GM12891 (cell line): ENCODE results near the gene RIMBP2.

Experiments
- DNase-seq: peaks from one replicate; pipeline ENCODE4 v3.0.0; 2011; ENCODE audit warnings: low spot score; ENCODE audit not compliant: insufficient read length
- FAIRE-seq: peaks from 2 replicates; lab custom pipeline; 2011; peaks lifted over from hg19 to GRCh38; lab: Jason Lieb, UNC
- PAX5 ChIP-seq: IDR thresholded peaks from 2 replicates; pipeline ENCODE4 v1.6.1; 2011; ENCODE audit warnings: low read length, moderate library complexity, mild to moderate bottlenecking; ENCODE audit not compliant: insufficient read depth, severe bottlenecking
- POLR2A ChIP-seq: IDR thresholded peaks from 2 replicates; pipeline ENCODE4 v1.6.1; 2011; ENCODE audit warnings: low read depth, low read length, control low read depth
- POLR2AphosphoS5 ChIP-seq: IDR thresholded peaks from 2 replicates; pipeline ENCODE4 v1.6.1; 2011; ENCODE audit warnings: low read depth, low read length, control low read depth
- POU2F2 ChIP-seq: IDR thresholded peaks from 2 replicates; pipeline ENCODE4 v1.6.1; 2011; ENCODE audit warnings: low read depth, mild to moderate bottlenecking, control low read depth, low read length, moderate library complexity
- SPI1 ChIP-seq: IDR thresholded peaks from 2 replicates; pipeline ENCODE4 v1.6.1; 2011; ENCODE audit warnings: low read depth, low read length, control low read depth
- TAF1 ChIP-seq: IDR thresholded peaks from 2 replicates; pipeline ENCODE4 v1.6.1; 2011; ENCODE audit warnings: low read depth, low read length, control low read depth

The RIMBP2 gene

DNA sequence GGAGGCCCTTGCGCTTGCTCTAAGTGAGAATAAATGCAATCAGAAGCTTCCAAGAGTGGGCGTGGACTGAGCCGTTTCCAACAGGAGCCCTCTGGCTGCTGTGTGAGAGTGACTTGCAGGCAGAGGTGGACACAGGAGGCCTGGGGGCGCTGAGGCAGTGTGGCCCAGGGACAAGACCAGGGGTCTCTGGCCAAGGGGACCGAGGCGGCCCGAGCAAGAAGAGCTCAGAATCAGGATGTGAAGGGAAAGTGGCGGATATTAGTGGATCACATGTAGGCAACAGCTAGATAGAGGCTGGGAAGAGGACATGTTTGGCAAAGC, 8.6 kb downstream of the RIMBP2 start:
- no peak for TF ChIP-seq POLR2A
- no peak for TF ChIP-seq SPI1
- no peak for TF ChIP-seq POU2F2
- TF ChIP-seq TAF1, result no peak
- no peak for TF ChIP-seq POLR2AphosphoS5
- no peak for TF ChIP-seq PAX5
- FAIRE-seq, result no peak
- no peak for DNase-seq

DNA sequence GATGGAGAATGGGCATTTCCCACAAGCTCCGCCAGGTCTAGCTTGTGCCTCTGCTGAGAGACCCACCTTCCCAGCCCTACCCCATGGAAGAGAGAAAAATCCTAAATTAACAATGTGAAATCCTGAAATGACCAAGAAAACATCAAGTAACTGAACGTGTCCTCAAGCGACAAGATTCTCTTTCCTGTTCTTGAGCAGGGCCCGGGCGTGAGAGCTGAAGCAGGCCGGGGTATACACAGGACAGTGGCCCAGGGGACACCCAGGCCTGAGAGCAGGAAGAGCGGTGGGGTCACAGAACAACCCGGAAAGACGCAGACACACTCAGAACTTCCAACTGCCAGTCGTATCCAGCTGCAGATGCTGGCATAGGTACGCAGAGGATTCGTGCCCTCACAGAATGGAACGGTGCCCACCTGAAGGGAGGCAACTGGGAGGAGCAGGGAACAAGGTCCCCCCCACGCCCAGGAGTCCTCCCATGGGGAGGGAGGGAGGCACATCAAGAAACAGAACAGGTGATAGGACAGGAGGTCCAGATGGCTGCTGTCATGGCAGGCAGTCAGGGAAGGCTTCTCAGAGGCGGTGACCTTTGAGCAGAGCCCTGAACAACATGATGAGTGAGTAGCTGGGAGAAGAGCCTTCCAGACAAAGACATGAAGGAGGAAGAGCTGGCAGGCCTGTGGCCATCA, 9.1 kb downstream of the RIMBP2 start:
- no peak for TF ChIP-seq PAX5
- no peak for TF ChIP-seq SPI1
- no peak for TF ChIP-seq POU2F2
- TF ChIP-seq POLR2A, result no peak
- TF ChIP-seq POLR2AphosphoS5, result no peak
- no peak for TF ChIP-seq TAF1
- DNase-seq, result no peak
- no peak for FAIRE-seq

GRCh38 chr12:130706311-130706710, 9.8 kb downstream of the RIMBP2 start:
- DNase-seq (no peak), FAIRE-seq (no peak)
- TF ChIP-seq PAX5, result no peak
- no peak for TF ChIP-seq POLR2A
- TF ChIP-seq SPI1, result no peak
- TF ChIP-seq POLR2AphosphoS5, result no peak
- no peak for TF ChIP-seq POU2F2
- TF ChIP-seq TAF1, result no peak

DNA sequence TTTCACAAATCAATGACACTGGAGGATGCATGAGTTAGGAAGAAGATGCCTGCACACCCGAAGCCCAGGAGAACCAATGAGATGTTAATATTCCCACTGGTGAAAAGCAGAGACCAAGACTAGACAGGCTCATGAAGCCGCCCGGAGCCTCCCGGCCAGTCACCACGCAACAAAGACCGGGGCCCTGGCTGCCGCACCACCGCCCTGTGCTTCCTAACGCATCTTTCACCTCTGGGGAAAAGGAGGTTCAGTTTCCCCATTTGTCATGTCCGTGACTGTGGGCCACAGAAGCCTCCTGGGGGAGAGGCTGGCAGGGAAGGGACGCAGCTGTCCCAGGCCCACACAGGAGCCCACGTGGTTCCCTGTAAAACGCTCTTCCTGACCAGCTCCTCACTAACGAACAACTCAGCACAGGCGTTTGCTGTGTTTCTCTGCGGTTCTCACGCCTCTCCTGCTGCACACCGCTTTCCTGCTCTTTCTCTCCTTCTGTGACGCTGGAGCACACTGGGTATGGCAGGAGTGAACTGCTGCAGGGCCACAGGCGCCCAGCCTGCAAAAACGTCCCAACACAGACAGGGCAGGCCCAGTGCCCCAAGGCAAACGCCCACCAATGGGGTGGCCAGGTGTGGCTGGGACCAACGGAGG, 10.8 kb downstream of the RIMBP2 start:
- FAIRE-seq (no peak), DNase-seq (no peak)

DNA sequence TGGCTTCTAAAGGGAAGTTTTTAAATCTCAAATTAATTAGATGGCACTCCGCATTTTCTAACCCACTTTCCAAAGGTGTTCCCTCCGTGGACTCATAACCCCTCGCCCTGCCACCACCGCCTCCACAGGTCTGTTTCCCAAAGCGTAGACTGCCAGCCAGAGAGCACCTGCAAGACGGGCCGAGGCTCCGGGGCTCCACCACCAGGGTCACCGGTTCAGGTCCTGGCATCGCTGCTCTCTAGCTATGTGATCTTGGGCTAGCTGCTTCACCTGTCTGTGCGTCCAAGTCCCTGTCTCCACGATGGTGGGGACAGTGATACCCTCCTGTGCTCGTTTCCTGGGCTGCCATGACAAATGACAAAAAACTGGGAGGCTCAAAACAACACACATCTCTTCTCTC, 11.5 kb downstream of the RIMBP2 start:
- TF ChIP-seq POU2F2 (no peak), POLR2A (no peak), PAX5 (no peak), TAF1 (no peak), SPI1 (no peak), POLR2AphosphoS5 (no peak)
- FAIRE-seq (no peak), DNase-seq (no peak)

More for the DNA sequence above, 10.8 kb downstream of the RIMBP2 start:
- TF ChIP-seq SPI1, result no peak
- no peak for TF ChIP-seq POU2F2
- TF ChIP-seq POLR2A, result no peak
- TF ChIP-seq PAX5, result no peak
- TF ChIP-seq POLR2AphosphoS5, result no peak
- no peak for TF ChIP-seq TAF1

- no peak for TF ChIP-seq POLR2A
- TF ChIP-seq PAX5, result no peak
- no peak for TF ChIP-seq SPI1
- no peak for TF ChIP-seq POLR2AphosphoS5
- DNase-seq, result no peak
- no peak for FAIRE-seq
These were observed 12.2 kb downstream of the RIMBP2 start for GRCh38 chr12:130703733-130704375.

GRCh38 chr12:130702966-130703732, 12.9 kb downstream of the RIMBP2 start:
- no peak for TF ChIP-seq POLR2A
- no peak for TF ChIP-seq POU2F2
- no peak for TF ChIP-seq PAX5
- TF ChIP-seq POLR2AphosphoS5, result no peak
- no peak for TF ChIP-seq TAF1
- no peak for TF ChIP-seq SPI1
- DNase-seq, result no peak
- no peak for FAIRE-seq

- no peak for FAIRE-seq
- no peak for DNase-seq
- TF ChIP-seq TAF1 (no peak), PAX5 (no peak), POLR2AphosphoS5 (no peak), POU2F2 (no peak), SPI1 (no peak), POLR2A (no peak)
These were observed 14.7 kb downstream of the RIMBP2 start for GRCh38 chr12:130701402-130701744.

GRCh38 chr12:130700492-130701401, 15.4 kb downstream of the RIMBP2 start:
- TF ChIP-seq SPI1, result no peak
- TF ChIP-seq POLR2AphosphoS5, result no peak
- TF ChIP-seq POLR2A, result no peak
- TF ChIP-seq TAF1, result no peak
- no peak for TF ChIP-seq PAX5
- no peak for TF ChIP-seq POU2F2
- FAIRE-seq (no peak), DNase-seq (no peak)
